GM19328 (cell line): ENCODE measurements around the gene APBB2.
"Not testable (repeated sequence)": the region's sequence is repeated elsewhere in the genome, so short reads cannot be mapped to it uniquely, and the experiment has no call there.

Experiments used
- ATAC-seq: cut with Tn5 transposase; IDR thresholded peaks from one replicate; pipeline ENCODE4 v1.9.1; 2021; ENCODE audit warnings: mild to moderate bottlenecking, moderate library complexity; ENCODE audit not compliant: unreplicated experiment

Gene APBB2

DNA sequence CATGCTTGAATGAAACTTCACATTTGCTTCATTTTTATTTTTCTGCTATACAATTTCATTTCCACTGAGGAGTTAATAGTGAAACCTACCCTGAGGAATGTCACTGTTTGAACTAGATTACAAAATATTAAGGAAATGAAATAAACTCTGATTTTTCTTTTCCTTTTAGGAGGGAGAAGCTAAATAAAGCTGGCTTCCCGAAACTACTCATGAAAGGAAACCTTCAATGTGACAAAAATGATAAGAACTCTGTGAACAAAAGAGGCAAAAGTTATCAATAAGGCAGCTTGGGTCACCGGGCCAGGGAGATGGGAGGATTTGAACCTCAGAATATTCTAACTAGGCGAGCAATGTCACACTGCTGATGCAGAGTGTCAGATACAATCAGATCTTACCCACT is 185.2 kb downstream of the APBB2 start:
- ATAC-seq: no peak

DNA sequence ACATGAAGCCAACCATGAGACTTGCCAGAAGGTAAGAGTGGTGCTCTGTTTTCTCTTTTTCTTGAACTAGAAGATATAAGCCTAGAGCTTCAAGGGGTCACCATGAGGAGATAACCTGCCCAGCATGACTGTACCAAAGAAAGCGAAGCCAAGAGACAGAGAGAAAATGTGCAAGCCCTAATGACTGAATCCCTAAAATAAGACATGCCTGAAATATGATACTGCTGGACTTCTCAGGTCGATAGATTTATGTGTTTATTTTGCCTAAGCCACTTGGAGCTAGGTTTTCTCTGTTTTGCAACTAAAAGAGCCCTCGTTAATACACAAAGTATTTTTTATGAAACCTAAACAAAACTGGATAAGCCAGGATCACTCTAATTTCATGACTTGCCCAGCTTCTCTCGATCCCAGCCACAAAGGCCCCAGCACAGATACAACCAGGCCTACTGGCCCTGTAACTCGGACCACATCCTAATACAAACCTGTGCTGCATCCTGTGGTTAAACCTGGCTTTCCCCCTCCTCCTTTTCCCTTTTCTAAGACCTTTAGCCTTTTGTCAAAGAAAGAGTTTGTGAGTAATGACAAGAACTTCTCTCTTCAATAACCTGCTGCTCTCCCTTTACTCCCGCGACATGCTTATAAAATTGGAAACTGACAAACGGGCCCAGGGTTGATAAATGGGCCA is 185.8 kb downstream of the APBB2 start:
- no peak for ATAC-seq

DNA sequence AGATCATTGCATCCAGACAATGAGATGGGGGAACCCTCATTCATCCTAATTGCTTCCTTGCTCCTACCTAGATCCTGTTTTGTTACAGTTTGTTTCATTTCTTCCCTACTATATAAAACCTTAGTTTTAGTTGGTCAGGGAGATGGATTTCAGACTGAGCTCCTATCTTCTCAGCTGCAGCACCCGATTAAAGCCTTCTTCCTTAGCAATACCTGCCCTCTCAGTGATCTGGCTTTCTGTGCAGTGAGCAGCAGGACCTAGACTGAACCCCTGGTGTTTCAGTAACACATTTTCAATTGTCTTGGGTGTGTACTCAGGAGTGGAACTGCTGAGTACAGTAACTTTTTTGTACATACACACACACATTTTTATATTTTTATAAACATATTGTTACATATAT is 187.4 kb downstream of the APBB2 start:
- no peak for ATAC-seq

DNA sequence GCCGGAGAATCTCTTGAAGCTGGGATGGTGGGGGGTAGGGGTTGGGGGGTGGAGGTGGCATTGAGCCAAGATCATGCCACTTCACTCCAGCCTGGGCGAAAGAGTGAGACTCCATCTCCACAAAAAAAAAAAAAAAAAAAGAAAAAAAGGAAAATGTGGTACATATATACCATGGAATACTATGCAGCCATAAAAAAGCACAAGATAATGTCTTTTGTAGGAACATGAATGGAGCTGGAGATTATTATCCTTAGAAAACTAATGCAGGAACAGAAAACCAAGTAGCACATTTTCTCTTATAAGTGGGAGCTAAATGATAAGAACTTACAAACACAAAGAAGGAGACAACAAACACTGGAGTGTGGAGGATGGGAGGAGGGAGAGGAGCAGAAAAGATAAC is 188.5 kb downstream of the APBB2 start:
- ATAC-seq: no peak

DNA sequence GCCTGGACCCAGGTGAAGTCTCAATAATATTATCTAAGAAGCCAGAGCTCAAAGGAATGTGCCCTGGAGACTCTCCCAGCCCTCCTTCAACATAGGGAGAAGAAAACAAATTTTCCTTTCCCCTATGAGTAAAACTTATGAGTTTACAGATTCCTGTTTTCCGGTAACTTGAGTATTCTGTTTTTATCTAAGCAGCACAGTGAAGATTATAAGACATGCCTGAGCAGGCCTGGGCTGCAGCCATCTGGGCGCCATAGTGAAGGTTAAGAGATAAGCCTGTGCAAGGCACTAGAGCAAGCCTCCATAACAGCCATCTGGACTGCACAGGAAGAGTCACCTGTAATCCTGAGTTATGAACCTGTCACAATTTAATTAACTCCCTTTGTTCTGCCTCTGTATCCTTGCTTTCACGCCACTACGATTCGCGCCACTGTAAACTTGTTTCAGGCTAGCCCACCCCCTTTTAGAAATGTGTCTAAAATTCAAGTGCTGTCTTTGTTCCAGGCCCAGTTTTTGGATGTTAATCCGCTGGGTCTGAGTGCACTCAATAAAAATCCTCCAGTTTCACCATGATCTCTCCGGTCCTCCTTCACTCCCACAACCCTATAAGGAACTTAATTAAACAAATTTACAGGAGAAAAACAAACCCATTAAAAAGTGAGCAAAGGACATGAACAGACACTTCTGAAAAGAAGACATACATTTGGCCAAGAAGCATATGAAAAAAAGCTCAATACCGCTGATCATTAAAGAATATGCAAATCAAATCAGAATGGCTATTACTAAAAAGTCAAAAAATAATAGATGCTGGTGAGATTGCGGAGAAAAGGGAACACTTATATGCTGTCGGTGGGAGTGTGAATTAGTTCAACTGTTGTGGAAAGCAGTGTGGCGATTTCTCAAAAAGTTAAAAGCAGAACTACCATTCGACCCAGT is 189.5 kb downstream of the APBB2 start:
- no peak for ATAC-seq

- no peak for ATAC-seq
Observed at GRCh38 chr4:41022116-41022515, 192.2 kb downstream of the APBB2 start.

GRCh38 chr4:41015016-41015675 is 199.2 kb downstream of the APBB2 start:
- no peak for ATAC-seq

- no peak for ATAC-seq
Observed at GRCh38 chr4:41014158-41014557, 200.2 kb downstream of the APBB2 start.

GRCh38 chr4:41013746-41014145 is 200.6 kb downstream of the APBB2 start:
- no peak for ATAC-seq

DNA sequence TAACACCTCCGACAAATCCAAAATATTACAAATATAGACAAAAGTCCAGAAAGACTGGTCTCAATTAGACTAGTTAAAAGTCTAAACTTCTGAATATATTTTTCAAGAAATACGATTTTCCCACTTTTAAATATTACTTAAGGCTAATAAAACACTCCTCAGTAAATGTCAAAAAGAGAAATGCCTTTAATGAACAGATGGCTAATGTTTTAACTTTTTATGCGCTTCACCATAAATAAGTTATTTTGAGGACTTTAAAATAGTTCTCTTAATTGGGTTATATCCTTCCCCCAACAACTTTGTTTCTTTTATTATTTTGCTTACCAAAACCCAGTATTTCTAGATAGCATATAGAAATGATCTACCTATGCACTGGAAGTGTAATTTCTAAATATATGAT is 201.4 kb downstream of the APBB2 start:
- no peak for ATAC-seq

- ATAC-seq: no peak
Observed at GRCh38 chr4:41012293-41012692, 202.0 kb downstream of the APBB2 start.

DNA sequence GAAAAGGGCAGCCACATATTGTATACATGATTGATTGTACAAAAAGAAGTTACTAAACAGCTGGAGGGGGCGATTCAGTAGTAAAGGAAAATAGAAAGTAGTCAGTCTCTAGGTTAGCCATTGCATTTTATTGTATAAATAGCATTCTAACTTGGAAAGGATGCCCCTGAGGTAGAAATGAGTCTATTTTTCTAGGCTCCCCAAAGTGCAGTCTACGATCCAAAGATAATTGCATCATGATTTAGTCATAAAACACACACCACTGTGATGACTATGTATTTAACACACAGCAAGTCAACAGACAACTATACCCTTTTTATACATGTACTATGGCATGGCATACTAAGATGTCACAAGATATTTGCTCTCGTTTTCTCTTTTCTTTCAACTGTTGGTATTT is 204.9 kb downstream of the APBB2 start:
- no peak for ATAC-seq

DNA sequence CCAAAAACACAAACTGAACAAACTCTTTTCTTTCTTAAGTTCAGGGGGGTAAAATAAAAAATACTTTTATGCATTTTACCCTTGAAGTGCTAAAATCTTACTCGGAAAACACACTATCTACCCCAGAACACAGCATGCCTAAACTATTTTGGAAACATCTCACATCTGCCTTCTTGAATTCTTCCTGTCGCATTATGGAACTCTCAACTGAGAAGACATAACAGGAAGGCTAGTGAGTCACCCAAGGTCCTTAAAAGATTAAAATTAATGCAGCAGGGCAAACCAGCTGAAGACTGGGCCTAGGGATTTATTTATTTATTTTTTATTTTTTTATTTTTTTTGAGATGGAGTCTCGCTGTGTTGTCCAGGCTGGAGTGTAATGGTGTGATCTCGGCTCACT is 208.2 kb downstream of the APBB2 start:
- no peak for ATAC-seq

DNA sequence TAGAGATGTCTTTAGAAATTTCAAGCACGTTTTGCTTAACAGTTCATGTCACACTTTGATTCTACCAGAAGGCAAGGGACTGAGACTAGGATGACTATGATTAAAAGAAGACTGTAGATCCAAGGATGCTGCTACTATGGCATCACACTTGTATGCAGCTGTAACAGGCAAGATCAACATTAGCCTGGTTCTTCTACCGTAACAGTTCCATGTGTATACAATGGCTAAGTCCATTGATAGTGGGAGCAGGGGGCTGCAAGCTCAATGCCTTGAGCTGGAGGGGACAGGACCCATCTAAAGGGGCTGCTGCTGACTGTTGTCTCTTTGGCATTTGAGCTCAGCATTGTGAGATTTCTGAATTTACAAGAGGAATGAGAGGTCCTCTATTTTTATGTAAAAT is 212.0 kb downstream of the APBB2 start:
- ATAC-seq: no peak

DNA sequence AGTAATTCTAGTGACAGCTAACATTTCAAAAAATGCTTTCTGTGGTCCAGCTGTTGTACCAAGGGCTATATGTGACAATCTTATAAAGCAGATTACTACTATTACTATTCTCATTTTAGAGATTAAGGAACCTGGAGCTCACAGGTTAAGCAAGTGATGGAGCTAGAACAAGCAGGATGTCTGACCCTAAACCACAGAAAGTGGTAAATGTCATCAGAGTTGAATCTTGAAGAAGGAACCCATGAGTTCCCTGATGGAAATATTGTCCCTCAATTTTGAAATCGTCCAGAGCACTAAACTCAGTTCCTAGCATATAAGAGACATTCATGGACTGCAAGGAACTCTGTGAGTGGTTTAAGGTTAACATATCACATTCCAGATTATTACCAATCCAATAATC is 214.0 kb downstream of the APBB2 start:
- no peak for ATAC-seq

- ATAC-seq: no peak
Observed at GRCh38 chr4:40998675-40999358, 215.5 kb downstream of the APBB2 start.

DNA sequence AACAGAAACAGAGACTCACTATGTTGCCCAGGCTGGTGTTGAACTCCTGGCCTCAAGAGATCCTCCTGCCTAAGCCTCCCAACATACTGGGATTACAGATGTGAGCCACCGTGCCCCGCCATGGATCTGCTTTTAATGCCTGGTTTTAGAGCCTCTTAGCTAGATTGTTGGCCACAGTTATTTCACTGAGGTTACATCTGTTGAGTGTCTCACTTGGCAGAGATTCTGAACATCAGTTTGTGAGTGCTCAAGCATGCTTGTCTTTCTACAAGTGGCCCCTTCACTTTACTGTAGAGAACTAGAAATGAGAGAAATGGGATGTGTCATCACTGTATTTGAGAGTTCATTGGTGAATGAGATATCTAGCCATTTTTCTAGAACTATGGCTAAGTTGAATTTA is 218.5 kb downstream of the APBB2 start:
- no peak for ATAC-seq

- not testable (repeated sequence) for ATAC-seq
Observed at GRCh38 chr4:40994321-40994720, 220.0 kb downstream of the APBB2 start.

DNA sequence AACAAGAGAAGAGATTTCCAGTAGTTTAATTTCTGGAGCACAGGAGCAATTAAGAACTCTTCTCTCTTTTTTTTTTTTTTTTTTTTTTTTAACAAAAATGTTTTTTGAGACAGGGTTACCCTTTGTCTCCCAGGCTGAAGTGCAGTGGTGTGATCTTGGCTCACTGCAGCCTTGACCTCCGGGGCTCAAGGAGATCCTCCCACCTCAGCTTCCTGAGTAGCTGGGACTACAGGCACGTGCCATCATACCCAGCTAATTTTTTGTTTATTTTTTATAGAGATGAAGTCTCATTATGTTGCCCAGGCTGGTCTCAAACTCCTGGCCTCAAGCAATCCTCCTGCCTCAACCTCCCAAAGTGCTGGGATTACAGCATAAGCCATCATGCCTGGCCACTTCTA is 221.0 kb downstream of the APBB2 start:
- ATAC-seq: not testable (repeated sequence)

- ATAC-seq: peak; percentile 65
Observed at GRCh38 chr4:40992472-40993295, 221.7 kb downstream of the APBB2 start.
